HFF-Myc (cell line): Measurements from ENCODE around the gene IL1A.

ENCODE experiments used
- DNase-seq: peaks from one replicate; pipeline ENCODE4 v3.0.0-alpha.2; 2011; ENCODE audit warnings: low read depth; ENCODE audit errors: extremely low read depth
- H3K4me3 ChIP-seq: replicated peaks from 2 replicates; pipeline ENCODE4 v1.5.1; 2011; ENCODE audit warnings: low read depth, mild to moderate bottlenecking, control low read depth, low read length
- TF ChIP-seq, protein P1 (sequence below): IDR thresholded peaks from 2 replicates; pipeline ENCODE4 v1.5.1; 2012; ENCODE audit warnings: mild to moderate bottlenecking, low read depth, low read length, control low read depth; ENCODE audit errors: missing control alignments

Gene IL1A

GRCh38 chr2:112792419-112792818 is 8.1 kb upstream of the IL1A start:
- DNase-seq: no peak
- TF ChIP-seq, protein P1, sequence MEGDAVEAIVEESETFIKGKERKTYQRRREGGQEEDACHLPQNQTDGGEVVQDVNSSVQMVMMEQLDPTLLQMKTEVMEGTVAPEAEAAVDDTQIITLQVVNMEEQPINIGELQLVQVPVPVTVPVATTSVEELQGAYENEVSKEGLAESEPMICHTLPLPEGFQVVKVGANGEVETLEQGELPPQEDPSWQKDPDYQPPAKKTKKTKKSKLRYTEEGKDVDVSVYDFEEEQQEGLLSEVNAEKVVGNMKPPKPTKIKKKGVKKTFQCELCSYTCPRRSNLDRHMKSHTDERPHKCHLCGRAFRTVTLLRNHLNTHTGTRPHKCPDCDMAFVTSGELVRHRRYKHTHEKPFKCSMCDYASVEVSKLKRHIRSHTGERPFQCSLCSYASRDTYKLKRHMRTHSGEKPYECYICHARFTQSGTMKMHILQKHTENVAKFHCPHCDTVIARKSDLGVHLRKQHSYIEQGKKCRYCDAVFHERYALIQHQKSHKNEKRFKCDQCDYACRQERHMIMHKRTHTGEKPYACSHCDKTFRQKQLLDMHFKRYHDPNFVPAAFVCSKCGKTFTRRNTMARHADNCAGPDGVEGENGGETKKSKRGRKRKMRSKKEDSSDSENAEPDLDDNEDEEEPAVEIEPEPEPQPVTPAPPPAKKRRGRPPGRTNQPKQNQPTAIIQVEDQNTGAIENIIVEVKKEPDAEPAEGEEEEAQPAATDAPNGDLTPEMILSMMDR: no peak
- no peak overlapping the region for H3K4me3 ChIP-seq

DNA sequence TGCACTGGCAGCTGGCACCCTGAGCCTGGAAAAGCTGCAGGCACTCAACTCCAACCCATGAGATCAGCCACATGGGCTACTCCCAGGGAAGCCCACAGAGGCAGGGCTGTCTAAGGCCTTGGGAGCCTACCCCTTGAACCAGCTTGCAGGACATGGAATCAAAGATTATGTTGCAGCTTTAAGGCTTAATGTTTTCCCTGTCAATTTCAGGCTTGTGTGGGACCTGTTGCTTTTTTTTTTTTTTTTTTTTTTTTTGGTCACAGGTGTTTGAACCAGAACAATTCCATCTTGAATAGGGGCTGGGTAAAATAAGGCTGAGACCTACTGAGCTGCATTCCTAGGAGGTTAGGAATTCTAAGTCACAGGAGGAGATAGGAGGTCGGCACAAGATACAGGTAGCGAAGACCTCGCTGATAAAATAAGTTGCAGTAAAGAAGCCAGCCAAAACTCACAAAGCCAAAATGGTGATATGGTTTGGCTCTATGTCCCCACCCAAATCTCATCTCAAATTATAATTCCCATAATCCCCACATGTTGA is 7.5 kb upstream of the IL1A start:
- no peak for DNase-seq
- TF ChIP-seq, protein P1: no peak
- no peak overlapping the region for H3K4me3 ChIP-seq

GRCh38 chr2:112791019-112791418 is 6.7 kb upstream of the IL1A start:
- no peak for DNase-seq
- TF ChIP-seq, protein P1: no peak

DNA sequence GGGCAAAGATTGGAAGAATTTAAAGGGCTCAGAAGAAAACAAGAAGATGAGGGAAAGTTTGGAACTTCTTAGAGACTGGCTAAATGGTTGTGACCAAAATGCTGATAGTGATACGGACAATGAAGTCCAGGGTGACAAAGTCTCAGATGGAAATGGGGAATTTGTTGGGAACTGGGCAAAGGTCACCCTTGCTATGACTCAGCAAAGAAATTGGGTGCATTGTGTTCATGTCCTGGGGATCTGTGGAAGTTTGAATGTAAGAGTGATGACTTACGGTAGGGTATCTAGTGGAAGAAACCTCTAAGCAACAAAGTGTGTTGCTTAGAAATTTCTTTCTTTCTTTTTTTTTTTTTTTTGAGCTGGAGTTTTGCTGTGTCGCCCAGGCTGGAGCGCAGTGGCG is 6.0 kb upstream of the IL1A start:
- DNase-seq: no peak
- TF ChIP-seq, protein P1: no peak
- H3K4me3 ChIP-seq: no peak overlapping the region

More at GRCh38 chr2:112791019-112791418, 6.7 kb upstream of the IL1A start:
- no peak overlapping the region for H3K4me3 ChIP-seq

GRCh38 chr2:112789186-112789585 is 4.9 kb upstream of the IL1A start:
- DNase-seq: no peak
- TF ChIP-seq, protein P1: no peak

DNA sequence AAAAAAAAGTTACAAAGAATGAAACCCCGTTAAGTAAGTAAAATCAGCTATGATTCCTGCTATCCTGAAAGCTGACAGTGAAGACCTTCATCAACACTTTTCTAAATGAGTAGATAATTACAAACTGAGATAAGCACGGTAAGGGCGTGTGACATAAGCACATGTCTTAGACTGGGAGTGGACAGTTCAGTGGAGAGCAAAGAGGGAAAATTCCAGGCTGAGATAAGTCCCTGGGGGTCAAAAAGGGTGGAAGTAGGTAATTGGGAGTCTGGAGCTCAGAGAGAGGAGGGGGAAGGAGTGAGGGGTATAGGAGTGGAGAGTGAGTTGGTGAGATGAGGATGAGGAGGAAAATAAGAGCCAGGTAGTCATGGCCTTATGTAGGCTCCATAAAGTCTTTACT is 4.4 kb upstream of the IL1A start:
- no peak overlapping the region for H3K4me3 ChIP-seq
- TF ChIP-seq, protein P1: no peak
- no peak for DNase-seq

More at GRCh38 chr2:112789186-112789585, 4.9 kb upstream of the IL1A start:
- no peak overlapping the region for H3K4me3 ChIP-seq
